Activated CD8-positive, alpha-beta memory T cell treated with anti-CD3 and anti-CD28 coated beads, Interleukin-2, amount 10 ng/mL, durations not matched to agents 7 days and 5 days (primary cell): Measurements from ENCODE around the gene KLHDC8B. TPM values are rescaled to one million over a fixed set of nuclear protein-coding genes. Genes with fewer than 3 reads are reported as not detected.
"Not testable (repeated sequence)": the region's sequence is repeated elsewhere in the genome, so short reads cannot be mapped to it uniquely, and the experiment has no call there.

Experiments used
- ATAC-seq: fragments of 150-1000 bp; cut with Tn5 transposase; one replicate; pipeline ENCODE4 v1.10.0; 2021; ENCODE audit warnings: moderate library complexity
- CTCF ChIA-PET: fragments of 350-600 bp; sonication (Branson Sonifier 250); formaldehyde crosslinking; loops from one replicate; lab custom pipeline; 2021; ENCODE audit warnings: antibody characterized with exemption; lab: Charles Lee
- DNase-seq: peaks from one replicate; pipeline ENCODE4 v3.0.0-alpha.2; 2020
- H3K27ac Mint-ChIP-seq: one replicate; pipeline ENCODE4 v1.8.0; 2021; ENCODE audit warnings: mild to moderate bottlenecking, mixed read lengths
- H3K27me3 Mint-ChIP-seq: one replicate; pipeline ENCODE4 v1.8.0; 2021; ENCODE audit warnings: mixed read lengths
- H3K36me3 Mint-ChIP-seq: one replicate; pipeline ENCODE4 v1.8.0; 2021; ENCODE audit warnings: mild to moderate bottlenecking, mixed read lengths
- H3K4me1 Mint-ChIP-seq: one replicate; pipeline ENCODE4 v1.8.0; 2021; ENCODE audit warnings: mixed read lengths
- H3K4me3 Mint-ChIP-seq: one replicate; pipeline ENCODE4 v1.8.0; 2021; ENCODE audit warnings: mild to moderate bottlenecking, moderate library complexity, mixed read lengths
- H3K9me3 Mint-ChIP-seq: one replicate; pipeline ENCODE4 v1.8.0; 2022; ENCODE audit warnings: low read depth, mixed read lengths
- total RNA-seq, 2 experiments: library from RNA; stranded (reverse); gene quantifications; one replicate each; pipeline ENCODE4 v1.2.3, GENCODE V29; 2021

The KLHDC8B gene
- total RNA-seq, 2 experiments from 2014 or later, result 0.80 to 1.3 TPM

DNA sequence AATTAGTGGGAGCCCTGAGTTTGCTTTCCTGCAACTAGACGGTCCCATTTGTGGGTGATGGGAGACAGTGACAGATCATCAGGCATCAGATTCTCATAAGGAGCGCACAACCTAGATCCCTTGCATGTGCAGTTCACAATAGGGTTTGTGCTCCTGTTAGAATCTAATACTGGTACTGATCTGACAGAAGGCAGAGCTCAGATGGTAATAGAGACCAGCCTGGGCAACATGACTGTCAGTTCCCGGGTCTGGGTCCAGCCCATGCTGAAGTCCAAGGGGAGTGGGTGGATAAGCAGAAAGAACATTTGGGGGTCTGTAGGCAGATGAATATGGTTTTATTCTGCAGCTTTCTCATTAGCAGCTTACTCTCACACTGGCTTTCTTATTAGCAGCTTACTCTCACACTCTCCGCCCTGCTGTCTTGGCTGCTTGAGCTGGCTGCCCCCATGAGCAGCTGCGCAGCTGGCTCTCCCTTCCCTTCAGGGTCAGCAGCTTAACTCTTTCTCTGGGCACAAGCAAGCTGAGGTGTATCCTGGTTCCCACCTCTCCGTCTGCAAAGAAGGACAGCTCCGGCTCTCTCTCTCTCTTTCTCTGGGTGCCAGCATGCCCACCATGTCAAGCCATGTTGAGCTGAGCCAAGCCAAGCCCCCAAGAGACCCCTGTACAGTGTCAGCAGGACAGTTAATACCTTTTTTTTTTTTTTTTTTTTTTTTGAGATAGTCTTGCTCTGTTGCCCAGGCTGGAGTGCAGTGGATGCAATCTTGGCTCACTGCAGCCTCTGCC, 46.5 kb downstream of the KLHDC8B start:
- Mint-ChIP-seq H3K4me3 (no peak overlapping the region), H3K36me3 (no peaks in the 10 kb centered on the region), H3K9me3 (no peaks in the 10 kb centered on the region), H3K4me1 (peaks cover 2% of the 10 kb centered on the region), H3K27ac (no peak overlapping the region), H3K27me3 (peaks cover 1% of the 10 kb centered on the region)
- CTCF ChIA-PET, result interaction anchor here (0.7 kb wide), 2 partner anchors 48 to 122 kb away, joined by 3 to 5 read pairs; partner anchors contain the start of gene USP4
- DNase-seq (no peak), ATAC-seq (no peak)

DNA sequence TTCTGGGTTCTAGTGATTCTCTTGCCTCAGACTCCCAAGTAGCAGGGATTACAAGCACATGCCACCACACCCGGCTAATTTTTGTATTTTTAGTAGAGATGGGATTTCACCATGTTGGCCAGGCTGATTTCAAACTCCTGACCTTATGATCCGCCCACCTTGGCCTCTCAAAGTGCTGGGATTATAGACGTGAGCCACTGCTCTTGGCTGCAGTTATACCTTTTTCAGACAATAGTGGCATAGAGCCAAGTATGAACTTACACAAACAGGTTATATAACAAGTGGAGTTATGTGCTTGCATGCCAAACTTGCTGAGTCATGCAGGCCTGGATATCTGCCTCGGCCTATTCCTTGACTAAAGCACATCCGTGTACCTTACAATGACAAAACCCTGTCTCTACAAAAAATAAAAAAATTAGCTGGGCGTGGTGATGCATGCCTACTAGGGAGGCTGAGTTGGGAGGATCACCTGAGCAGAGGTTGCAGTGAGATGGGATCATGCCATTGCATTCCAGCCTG, 47.1 kb downstream of the KLHDC8B start:
- ATAC-seq, H3K4me1 Mint-ChIP-seq, H3K9me3 Mint-ChIP-seq, DNase-seq, H3K4me3 Mint-ChIP-seq, H3K27me3 Mint-ChIP-seq, H3K36me3 Mint-ChIP-seq: not testable (repeated sequence)
- CTCF ChIA-PET, result interaction anchor here (0.7 kb wide), 1 partner anchor 48 kb away, joined by 3 read pairs; no protein-coding TSS in a partner anchor
- peak overlapping the region; percentile 27 for H3K27ac Mint-ChIP-seq

DNA sequence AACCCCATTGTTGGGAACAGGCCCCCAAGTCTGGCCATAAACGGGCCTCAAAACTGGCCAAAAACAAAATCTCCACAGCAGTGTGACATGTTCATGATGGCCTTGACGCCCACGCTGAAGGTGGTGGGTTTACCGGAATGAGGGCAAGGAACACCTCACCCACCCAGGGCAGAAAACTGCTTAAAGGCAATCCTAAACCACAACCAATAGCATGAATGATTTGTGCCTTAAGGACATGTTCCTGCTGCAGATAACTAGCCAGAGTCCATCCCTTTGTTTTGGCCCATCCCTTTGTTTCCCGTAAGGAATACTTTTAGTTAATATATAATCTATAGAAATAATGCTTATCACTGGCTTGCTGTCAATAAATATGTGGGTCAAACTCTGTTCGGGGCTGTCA, 47.7 kb downstream of the KLHDC8B start:
- DNase-seq, result no peak
- Mint-ChIP-seq H3K9me3 (no peaks in the 10 kb centered on the region), H3K27ac (no peak overlapping the region), H3K27me3 (peaks cover 3% of the 10 kb centered on the region), H3K36me3 (no peaks in the 10 kb centered on the region), H3K4me1 (peaks cover 2% of the 10 kb centered on the region), H3K4me3 (no peak overlapping the region)
- ATAC-seq, result no peak
- CTCF ChIA-PET, result no interaction called here

DNA sequence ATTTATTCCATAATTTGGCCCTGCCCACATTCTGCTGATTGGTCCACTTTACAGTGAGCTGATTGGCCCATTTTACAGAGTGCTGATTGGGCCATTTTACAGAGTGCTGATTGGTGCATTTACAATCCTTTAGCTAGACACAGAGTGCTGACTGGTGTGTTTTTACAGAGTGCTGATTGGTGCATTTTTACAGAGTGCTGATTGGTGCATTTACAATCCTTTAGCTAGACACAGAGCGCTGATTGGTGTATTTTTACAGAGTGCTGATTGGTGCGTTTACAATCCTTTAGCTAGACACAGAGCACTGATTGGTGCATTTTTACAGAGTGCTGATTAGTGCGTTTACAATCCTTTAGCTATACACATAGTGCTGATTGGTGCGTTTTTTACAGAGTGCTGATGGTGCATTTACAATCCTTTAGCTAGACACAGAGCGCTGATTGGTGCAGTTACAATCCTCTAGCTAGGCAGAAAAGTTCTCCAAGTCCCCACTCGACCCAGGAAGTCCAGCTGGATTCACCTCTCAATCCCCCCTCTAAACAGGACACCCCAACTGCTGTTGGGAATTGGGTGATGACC, 49.7 kb downstream of the KLHDC8B start:
- H3K4me3 Mint-ChIP-seq, H3K4me1 Mint-ChIP-seq, H3K36me3 Mint-ChIP-seq, CTCF ChIA-PET, H3K27ac Mint-ChIP-seq, DNase-seq, ATAC-seq, H3K9me3 Mint-ChIP-seq, H3K27me3 Mint-ChIP-seq: not testable (repeated sequence)

DNA sequence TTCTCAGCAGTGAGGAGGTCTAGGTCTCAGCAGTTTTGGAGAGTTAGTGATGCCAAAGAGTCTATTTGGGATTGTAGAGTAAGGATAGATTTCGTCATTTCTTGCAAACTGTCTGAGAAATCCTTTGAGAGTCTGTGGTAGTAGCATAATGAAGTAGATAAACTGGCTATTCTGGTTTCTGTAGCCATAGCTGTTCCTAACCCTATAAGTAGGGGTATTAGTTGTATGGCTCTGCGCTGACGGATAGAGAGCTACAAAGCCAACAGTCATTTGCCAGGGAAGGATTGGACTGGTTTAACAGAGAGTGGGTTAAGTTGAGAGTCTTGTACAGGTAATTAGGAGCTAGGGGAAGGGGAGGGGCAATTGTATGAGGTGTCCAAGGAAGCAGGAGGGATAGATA, 50.6 kb downstream of the KLHDC8B start:
- no peaks in the 10 kb centered on the region for H3K36me3 Mint-ChIP-seq
- CTCF ChIA-PET, result no interaction called here
- ATAC-seq (no peak), DNase-seq (no peak)
- peaks cover 3% of the 10 kb centered on the region for H3K27me3 Mint-ChIP-seq
- no peak overlapping the region for H3K27ac Mint-ChIP-seq
- no peaks in the 10 kb centered on the region for H3K4me1 Mint-ChIP-seq
- H3K9me3 Mint-ChIP-seq, result no peaks in the 10 kb centered on the region
- H3K4me3 Mint-ChIP-seq, result no peak overlapping the region

Other genes with a start within 250 kb of the KLHDC8B start
- 10 to 100 TPM; 44.5 to 50.6 TPM for gene P4HTM, start 181.4 kb upstream of the KLHDC8B start, total RNA-seq
- 100 to 1,000 TPM; 130 to 154 TPM for gene WDR6, start 164.2 kb upstream of the KLHDC8B start, total RNA-seq
- 10 to 100 TPM; 25.8 to 29.9 TPM for gene DALRD3, start 153.0 kb upstream of the KLHDC8B start, total RNA-seq
- 100 to 1,000 TPM in 1 of 2 experiments, 10 to 100 TPM in 1; 94.3 to 101 TPM for gene NDUFAF3, start 149.5 kb upstream of the KLHDC8B start, total RNA-seq
- gene IMPDH2, start 142.2 kb upstream of the KLHDC8B start, total RNA-seq, result 100 to 1,000 TPM; 186 to 229 TPM
- gene QRICH1, start 77.5 kb upstream of the KLHDC8B start, total RNA-seq, result 100 to 1,000 TPM; 142 to 149 TPM
- gene QARS1, start 66.8 kb upstream of the KLHDC8B start, total RNA-seq, result 100 to 1,000 TPM; 234 to 245 TPM
- 10 to 100 TPM; 58.3 to 68.6 TPM for gene USP19, start 50.8 kb upstream of the KLHDC8B start, total RNA-seq
- not detected for gene LAMB2, start 38.5 kb upstream of the KLHDC8B start, total RNA-seq
- 10 to 100 TPM; 23.5 to 23.7 TPM for gene CCDC71, start 5.3 kb upstream of the KLHDC8B start, total RNA-seq
- 1 to 10 TPM; 7.0 to 7.1 TPM for gene C3orf62, start 105.6 kb downstream of the KLHDC8B start, total RNA-seq
- gene USP4, start 168.5 kb downstream of the KLHDC8B start, total RNA-seq, result 10 to 100 TPM; 79.9 to 84.5 TPM
- gene GPX1, start 186.8 kb downstream of the KLHDC8B start, total RNA-seq, result 100 to 1,000 TPM in 1 of 2 experiments, 10 to 100 TPM in 1; 76.9 to 112 TPM
- gene RHOA, start 240.4 kb downstream of the KLHDC8B start, total RNA-seq, result 100 to 1,000 TPM; 439 to 539 TPM
- gene TCTA, start 240.8 kb downstream of the KLHDC8B start, total RNA-seq, result 10 to 100 TPM; 27.7 to 28.0 TPM